Stimulated activated naive CD8-positive, alpha-beta T cell treated with anti-CD3 and anti-CD28 coated beads, Interleukin-15, Interleukin-2, amounts not matched to agents 100 U/mL and 50 U/mL, for 24 hours (primary cell): ENCODE measurements around the gene MAPRE3.
"Not testable (repeated sequence)": the region's sequence is repeated elsewhere in the genome, so short reads cannot be mapped to it uniquely, and the experiment has no call there.

Experiments used
- ATAC-seq: fragments of 150-1000 bp; cut with Tn5 transposase; one replicate; pipeline ENCODE4 v1.10.0; 2021
- DNase-seq: peaks from one replicate; pipeline ENCODE4 v3.0.0; 2021

The MAPRE3 gene

DNA sequence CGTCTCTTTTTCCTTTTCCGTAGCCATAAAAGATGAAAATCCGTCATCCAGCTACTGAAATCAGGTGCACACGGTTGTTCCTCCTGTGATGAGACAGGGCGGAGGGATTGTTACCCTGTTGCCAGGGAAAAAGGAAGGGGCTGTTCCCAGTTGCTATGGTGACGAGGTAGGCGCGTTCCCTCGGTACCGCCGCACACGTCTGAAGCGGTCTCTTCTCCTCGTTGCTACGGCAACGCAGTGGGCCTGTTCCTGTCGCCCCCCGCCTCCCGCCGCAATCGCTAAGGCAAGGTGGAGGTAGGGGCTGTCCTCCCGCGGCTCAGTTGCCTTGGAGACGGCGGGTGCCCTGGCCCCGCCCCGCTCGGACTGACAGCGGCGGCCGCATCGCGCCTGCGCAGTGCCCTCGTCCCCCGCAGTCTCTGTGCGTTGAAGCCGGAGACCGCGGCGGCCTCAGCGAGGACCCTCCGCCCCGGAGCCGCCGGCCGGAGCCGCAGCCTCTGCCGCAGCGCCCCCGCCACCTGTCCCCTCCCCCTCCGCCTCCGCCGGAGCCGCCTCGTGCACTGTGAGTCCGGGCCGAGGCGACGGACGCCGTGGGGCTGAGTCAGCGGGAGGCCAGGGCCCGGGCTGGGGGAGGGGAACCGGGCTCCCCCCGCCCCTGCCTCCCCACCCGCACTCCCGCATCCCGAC lies at the start of gene MAPRE3:
Gene MAPRE3, plus strand, starts transcription at position 394 of the 684 bp plus-strand sequence. CDS start 51,582 bp downstream, outside the sequence.
- peak; percentile 89 for ATAC-seq
- DNase-seq, result peak; percentile 83

DNA sequence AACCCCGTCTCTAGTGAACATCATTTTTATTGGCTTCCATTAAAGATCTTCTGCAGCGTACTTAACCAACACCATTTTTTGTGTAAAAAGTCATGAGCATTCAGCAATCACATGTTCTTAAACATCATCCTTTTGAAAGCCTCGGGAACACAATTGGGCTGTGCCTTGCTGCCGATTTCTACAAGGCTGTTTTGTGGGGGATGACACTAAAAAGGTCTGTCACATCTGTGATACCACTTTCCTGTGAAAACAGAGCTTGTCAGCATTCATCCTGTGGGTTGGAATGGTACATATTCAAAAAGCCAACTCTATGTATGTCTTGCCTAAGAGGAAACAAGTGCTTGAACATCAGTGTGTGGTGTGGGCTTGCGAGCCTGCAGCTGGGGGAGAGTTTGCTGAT lies 49.1 kb upstream of the MAPRE3 start:
- no peak for ATAC-seq

GRCh38 chr2:26922405-26923188 lies 47.8 kb upstream of the MAPRE3 start:
- DNase-seq (peak; percentile 42), ATAC-seq (peak; percentile 80)

More for the DNA sequence above, 49.1 kb upstream of the MAPRE3 start:
- no peak for DNase-seq

- ATAC-seq, DNase-seq: not testable (repeated sequence)
Observed at GRCh38 chr2:26923189-26923466, 47.3 kb upstream of the MAPRE3 start.

- DNase-seq, result no peak
- peak; percentile 32 for ATAC-seq
Observed at GRCh38 chr2:26924731-26925099, 45.7 kb upstream of the MAPRE3 start.

GRCh38 chr2:26925100-26925791 lies 45.2 kb upstream of the MAPRE3 start:
- DNase-seq (no peak), ATAC-seq (no peak)

GRCh38 chr2:26927221-26927620 lies 43.2 kb upstream of the MAPRE3 start:
- ATAC-seq, result no peak
- DNase-seq, result no peak

- ATAC-seq (no peak), DNase-seq (no peak)
Observed at GRCh38 chr2:26932974-26933373, 37.5 kb upstream of the MAPRE3 start.

GRCh38 chr2:26933431-26934334 lies 36.8 kb upstream of the MAPRE3 start:
- DNase-seq (no peak), ATAC-seq (no peak)

DNA sequence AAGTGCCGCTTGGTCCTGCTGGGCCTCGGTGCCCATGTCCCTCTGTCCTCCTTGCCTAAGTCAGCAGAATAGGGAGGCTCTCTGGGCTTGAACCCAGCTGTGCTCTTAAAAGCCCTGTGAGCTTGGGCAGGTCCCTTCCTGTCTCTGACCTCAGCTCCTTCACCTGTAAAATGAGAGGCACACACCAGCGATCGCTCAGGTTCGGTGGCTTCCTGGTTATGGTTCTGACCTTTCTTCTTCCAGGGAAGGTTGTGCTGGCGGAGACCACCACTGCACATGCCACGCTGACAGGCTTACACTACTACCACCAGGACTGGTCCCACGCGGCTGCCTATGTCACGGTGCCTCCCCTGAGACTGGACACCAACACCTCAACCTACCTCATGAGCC lies 36.1 kb upstream of the MAPRE3 start:
- DNase-seq (no peak), ATAC-seq (no peak)

GRCh38 chr2:26934985-26935384 lies 35.5 kb upstream of the MAPRE3 start:
- ATAC-seq, result no peak
- no peak for DNase-seq

DNA sequence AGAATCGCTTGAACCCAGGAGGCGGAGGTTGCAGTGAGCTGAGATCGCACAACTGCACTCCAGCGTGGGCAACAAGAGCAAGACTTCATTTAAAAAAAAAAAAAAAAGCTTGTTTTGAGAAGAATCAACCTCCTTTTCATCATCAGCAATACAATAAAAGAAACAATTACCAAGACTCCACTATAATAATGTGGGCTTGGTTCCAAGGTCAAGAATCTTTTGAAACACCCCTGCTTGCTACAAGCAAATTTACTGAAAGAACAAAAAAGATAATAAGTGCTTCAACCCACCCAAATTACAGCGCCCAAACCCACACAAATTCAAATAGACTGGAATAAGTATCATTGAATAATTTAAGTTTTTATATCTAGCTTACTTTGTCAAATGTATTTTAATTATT lies 33.6 kb upstream of the MAPRE3 start:
- DNase-seq (no peak), ATAC-seq (no peak)

- no peak for ATAC-seq
- DNase-seq, result no peak
Observed at GRCh38 chr2:26938399-26939118, 31.9 kb upstream of the MAPRE3 start.

- ATAC-seq, result no peak
Observed at GRCh38 chr2:26940001-26940400, 30.4 kb upstream of the MAPRE3 start.

GRCh38 chr2:26941486-26941885 lies 29.0 kb upstream of the MAPRE3 start:
- no peak for ATAC-seq
- DNase-seq, result no peak

More at GRCh38 chr2:26940001-26940400, 30.4 kb upstream of the MAPRE3 start:
- no peak for DNase-seq

DNA sequence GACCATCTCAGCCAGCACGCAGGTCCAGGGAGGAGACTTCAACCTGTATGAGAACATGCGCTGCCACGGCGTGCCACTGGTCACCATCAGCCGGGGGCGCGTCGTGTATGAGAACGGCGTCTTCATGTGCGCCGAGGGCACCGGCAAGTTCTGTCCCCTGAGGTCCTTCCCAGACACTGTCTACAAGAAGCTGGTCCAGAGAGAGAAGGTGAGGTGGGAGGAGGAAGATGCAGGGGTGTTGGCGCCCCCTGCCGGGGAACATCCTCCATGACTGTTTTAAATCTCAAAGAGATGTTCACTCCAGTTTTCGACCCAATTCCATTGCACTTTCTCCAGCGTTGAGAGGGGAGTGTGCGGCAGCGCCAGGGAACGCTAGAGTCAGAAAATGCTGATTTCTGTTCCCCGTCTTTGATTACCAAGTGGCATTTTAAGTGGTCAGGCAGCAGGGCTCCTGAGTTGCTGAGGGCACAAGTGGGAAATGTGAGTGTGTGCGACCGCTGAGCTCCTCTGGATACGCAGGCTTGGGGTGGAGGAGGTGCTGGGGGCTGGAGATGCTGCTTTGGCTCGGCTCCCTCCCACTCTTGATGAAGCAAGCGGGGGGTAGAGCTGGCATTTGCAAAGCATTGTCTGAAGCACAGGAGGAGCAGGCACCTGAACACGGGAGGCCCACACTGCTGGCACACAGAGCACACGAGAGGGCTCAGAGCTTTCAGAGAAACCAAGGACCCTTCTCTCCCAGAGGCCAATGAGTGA lies 27.7 kb upstream of the MAPRE3 start:
- DNase-seq, result peak; percentile 72
- ATAC-seq, result no peak

DNA sequence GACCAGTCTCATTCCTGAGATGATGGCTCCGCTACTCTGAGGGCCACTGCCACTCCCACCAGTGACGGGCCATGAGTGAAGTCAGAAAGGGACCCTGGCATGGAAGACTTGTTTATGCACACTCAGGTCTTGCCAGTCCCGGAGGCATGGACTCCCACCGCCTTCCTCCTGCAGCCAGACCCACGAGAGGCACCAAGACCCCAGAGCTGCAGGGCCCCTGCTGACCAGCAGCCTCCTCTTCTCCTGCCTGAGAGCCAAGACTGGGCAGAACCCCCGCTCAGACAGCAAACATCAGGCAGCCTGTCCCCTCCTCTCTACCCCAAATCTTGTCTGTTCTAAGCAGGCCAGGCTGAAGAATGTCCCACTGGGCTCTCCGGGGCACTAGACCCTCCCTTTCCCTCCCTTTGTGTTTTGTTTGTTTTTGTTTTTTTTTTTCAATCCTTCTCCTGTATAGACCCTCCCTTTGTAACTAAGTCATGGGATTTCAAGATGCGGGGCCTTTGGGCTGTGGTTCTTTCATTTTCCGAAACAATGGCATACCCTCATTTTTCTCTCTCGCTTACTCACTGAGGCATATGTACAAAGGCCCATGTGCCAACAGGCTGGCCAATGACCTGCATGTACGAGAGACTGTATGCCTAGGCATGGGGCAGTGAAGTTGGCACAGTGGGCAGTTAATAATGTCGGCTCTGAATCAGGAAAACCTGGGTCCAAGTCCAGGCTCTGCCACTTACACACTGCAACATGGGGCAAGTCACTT lies 24.3 kb upstream of the MAPRE3 start:
- ATAC-seq, result no peak

GRCh38 chr2:26946841-26947784 lies 23.3 kb upstream of the MAPRE3 start:
- ATAC-seq (no peak), DNase-seq (no peak)

More for the DNA sequence above, 24.3 kb upstream of the MAPRE3 start:
- no peak for DNase-seq

GRCh38 chr2:26948800-26949199 lies 21.6 kb upstream of the MAPRE3 start:
- ATAC-seq, result no peak
- no peak for DNase-seq
